Ectodermal cell (in vitro differentiated cells): ENCODE data around the gene HLA-DMA.

Source experiments
- H3K27ac ChIP-seq: 2 replicates; pipeline ENCODE4 v1.7.0; 2013; ENCODE audit warnings: mild to moderate bottlenecking, low read depth, low read length; ENCODE audit not compliant: insufficient read depth, poor library complexity, severe bottlenecking
- H3K27me3 ChIP-seq: 2 replicates; pipeline ENCODE4 v1.7.0; 2013; ENCODE audit warnings: mild to moderate bottlenecking, low read length; ENCODE audit not compliant: insufficient read depth, control insufficient read depth, poor library complexity, severe bottlenecking
- H3K36me3 ChIP-seq: one replicate; pipeline ENCODE4 v1.7.0; 2013; ENCODE audit warnings: low read length; ENCODE audit not compliant: control insufficient read depth, insufficient read depth
- H3K4me1 ChIP-seq: one replicate; pipeline ENCODE4 v1.7.0; 2013; ENCODE audit warnings: low read length; ENCODE audit not compliant: control insufficient read depth, insufficient read depth
- H3K4me3 ChIP-seq: 2 replicates; pipeline ENCODE4 v1.7.0; 2013; ENCODE audit warnings: low read depth, low read length, control low read depth; ENCODE audit not compliant: insufficient read depth
- H3K9me3 ChIP-seq: 2 replicates; pipeline ENCODE4 v1.7.0; 2013; ENCODE audit warnings: mild to moderate bottlenecking, low read length, moderate library complexity; ENCODE audit not compliant: control insufficient read depth
- WGBS, 2 experiments: methylation state at CpG; one replicate each; pipeline ENCODE4 v1.1.7; 2013; ENCODE audit warnings: missing lambda C conversion rate in 2 of 2; 5-methylcytosine and 5-hydroxymethylcytosine counted together

Gene HLA-DMA

DNA sequence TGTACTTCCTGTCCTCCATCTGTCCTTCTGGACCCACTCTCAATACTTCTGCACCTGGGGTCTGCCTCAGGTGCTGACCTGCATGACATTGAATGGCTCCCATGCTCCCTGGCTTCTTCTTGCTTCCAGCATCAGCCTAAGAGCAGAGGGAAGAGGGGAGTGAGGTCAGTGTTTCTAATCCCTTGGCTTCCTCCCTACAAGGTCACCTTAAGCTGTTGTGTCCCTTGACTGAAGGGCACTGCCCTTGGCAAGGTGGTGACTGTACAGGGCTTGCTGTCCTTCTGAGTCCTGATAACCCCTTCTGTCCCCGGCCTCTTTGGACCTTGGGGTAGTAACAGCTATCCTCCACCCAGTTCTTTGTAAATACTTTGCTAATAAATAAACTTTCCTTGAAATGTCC is 21.7 kb downstream of the HLA-DMA start:
- H3K27me3 ChIP-seq = peaks cover 6% of the 10 kb centered on the region
- no peaks in the 10 kb centered on the region for H3K9me3 ChIP-seq
- H3K4me1 ChIP-seq = no peaks in the 10 kb centered on the region
- WGBS, 2 experiments = 77 to 89% methylated on average over 1 of the region's 1 CpG
- H3K36me3 ChIP-seq = no peaks in the 10 kb centered on the region
- H3K27ac ChIP-seq = no peak overlapping the region
- H3K4me3 ChIP-seq = no peak overlapping the region

DNA sequence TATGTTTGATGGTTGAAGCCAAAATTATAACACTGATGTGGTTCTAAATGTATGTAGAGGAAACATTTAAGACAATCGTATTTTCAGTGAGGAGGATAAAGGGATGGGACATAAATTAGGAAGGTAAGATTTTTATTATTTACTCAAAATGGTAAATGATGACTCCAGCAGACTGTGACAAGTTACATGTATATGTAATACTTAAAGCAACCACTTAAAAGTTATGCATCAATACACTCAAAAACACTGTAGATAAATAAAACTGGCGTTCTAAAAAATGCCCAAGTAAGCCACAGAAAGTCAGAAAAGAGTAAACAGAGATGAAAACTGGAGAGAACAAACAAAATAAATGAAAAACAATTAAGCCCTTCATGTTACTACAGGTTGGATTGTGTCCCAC is 30.8 kb downstream of the HLA-DMA start:
- peaks cover 11% of the 10 kb centered on the region for H3K27me3 ChIP-seq
- no peak overlapping the region for H3K4me3 ChIP-seq
- no peaks in the 10 kb centered on the region for H3K36me3 ChIP-seq
- H3K27ac ChIP-seq = no peak overlapping the region
- WGBS, 2 experiments = 83 to 85% methylated on average over 1 to 2 of the region's 2 CpGs
- H3K9me3 ChIP-seq = no peaks in the 10 kb centered on the region
- H3K4me1 ChIP-seq = no peaks in the 10 kb centered on the region

DNA sequence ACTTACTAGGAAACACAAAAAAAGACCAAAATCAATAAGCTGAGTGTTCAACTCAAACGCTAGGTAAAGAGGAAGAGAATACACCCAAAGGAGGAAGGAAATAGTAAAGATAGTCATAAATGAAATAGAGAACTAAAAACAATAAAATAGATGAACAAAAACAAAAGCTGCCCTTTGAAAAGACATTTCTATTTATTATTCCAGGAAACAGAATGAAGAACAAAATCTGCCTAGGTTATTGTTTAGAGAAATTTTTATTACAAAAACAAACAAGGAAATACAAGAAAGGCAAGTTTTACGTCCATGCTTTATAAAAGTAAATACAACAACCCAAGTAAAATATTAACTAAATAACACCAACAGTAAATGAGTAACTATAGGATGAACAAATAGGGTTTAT is 32.2 kb downstream of the HLA-DMA start:
- Histone ChIP-seq H3K36me3 (no peaks in the 10 kb centered on the region), H3K27me3 (peaks cover 11% of the 10 kb centered on the region), H3K4me3 (no peak overlapping the region), H3K4me1 (no peaks in the 10 kb centered on the region), H3K27ac (no peak overlapping the region), H3K9me3 (no peaks in the 10 kb centered on the region)
- no CpG with 5 or more reads among the region's 2 CpGs for WGBS, 2 experiments

GRCh38 chr6:32912951-32913350 is 39.9 kb downstream of the HLA-DMA start:
- H3K27me3 ChIP-seq = peaks cover 9% of the 10 kb centered on the region
- WGBS, 2 experiments = 53 to 55% methylated on average over 1 of the region's 1 CpG
- no peak overlapping the region for H3K4me3 ChIP-seq
- no peaks in the 10 kb centered on the region for H3K36me3 ChIP-seq
- no peaks in the 10 kb centered on the region for H3K9me3 ChIP-seq
- H3K4me1 ChIP-seq = no peaks in the 10 kb centered on the region
- no peak overlapping the region for H3K27ac ChIP-seq

DNA sequence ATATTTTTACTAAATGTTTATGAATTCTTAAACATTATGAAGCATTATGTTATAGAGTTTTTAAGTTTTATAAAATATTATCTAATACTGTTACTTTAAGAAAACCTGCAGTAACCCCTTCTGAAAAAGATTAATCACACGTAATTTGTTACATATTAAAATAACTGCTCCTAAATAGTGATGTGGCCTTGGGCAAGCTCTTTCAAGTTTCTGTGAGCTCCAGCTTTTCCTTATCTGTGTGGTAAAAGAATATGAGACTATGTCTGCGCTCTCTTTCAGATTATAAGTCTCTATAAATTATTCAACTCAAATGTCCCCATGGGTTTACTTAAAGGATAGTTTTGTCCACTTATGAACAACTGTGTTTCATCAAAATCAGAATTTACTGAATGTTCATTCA is 44.0 kb downstream of the HLA-DMA start:
- Histone ChIP-seq H3K36me3 (no peaks in the 10 kb centered on the region), H3K27me3 (peaks cover 4% of the 10 kb centered on the region), H3K27ac (no peak overlapping the region), H3K9me3 (no peaks in the 10 kb centered on the region), H3K4me1 (no peaks in the 10 kb centered on the region), H3K4me3 (no peak overlapping the region)
- 88% methylated on average over 2 of the region's 2 CpGs; no CpG with 5 or more reads in 1 of the 2 experiments for WGBS, 2 experiments

DNA sequence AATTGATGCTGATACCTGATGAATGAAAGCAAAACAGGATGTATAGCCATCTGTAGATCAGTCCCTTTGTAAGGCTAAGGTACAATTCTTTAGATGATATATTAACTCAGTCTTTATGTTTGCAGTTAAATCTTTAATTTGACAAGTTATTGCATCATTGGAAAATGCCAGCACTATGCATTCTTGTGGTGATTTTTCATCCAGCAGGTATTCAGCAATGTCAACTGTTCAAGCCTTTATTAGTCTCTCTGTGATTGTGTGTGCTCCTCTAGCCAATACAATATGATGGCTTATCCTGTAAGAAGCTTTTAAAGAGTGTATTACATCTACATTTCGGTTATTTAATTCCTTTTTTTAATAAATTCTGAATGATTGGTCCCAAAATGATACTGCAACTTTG is 46.4 kb downstream of the HLA-DMA start:
- Histone ChIP-seq H3K36me3 (no peaks in the 10 kb centered on the region), H3K4me1 (no peaks in the 10 kb centered on the region), H3K4me3 (no peak overlapping the region), H3K27me3 (no peaks in the 10 kb centered on the region), H3K9me3 (no peaks in the 10 kb centered on the region), H3K27ac (no peak overlapping the region)
- no CpG with 5 or more reads among the region's 1 CpG for WGBS, 2 experiments

DNA sequence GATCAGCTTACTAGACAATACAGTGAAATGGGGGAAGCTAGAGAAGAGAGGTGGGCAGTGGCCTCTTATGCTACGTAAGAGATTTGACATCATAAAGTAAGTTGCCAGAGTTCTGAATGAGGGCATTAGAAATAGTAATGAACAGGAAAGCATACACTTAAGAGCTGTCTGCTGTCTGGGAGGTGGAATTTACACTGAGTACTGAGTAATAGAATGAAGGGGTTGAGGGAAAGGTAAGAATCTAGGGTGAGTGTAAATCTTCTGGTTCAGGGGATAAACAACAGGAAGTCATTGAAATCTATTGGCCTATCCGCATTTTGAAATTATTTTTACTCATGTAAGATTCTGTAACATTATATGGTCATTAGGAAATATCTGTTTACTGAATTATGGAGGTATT is 47.8 kb downstream of the HLA-DMA start:
- Histone ChIP-seq H3K36me3 (no peaks in the 10 kb centered on the region), H3K4me1 (no peaks in the 10 kb centered on the region), H3K4me3 (no peak overlapping the region), H3K27ac (no peak overlapping the region), H3K27me3 (no peaks in the 10 kb centered on the region), H3K9me3 (no peaks in the 10 kb centered on the region)
- 83 to 88% methylated on average over 1 to 2 of the region's 2 CpGs for whole genome bisulfite sequencing, 2 experiments

- H3K36me3 ChIP-seq = no peaks in the 10 kb centered on the region
- H3K9me3 ChIP-seq = no peaks in the 10 kb centered on the region
- H3K27ac ChIP-seq = no peak overlapping the region
- no peaks in the 10 kb centered on the region for H3K27me3 ChIP-seq
- no peak overlapping the region for H3K4me3 ChIP-seq
- no peaks in the 10 kb centered on the region for H3K4me1 ChIP-seq
Measured at GRCh38 chr6:32903952-32904351, 48.9 kb downstream of the HLA-DMA start.
